Ovary (tissue), 9 donors: ENCODE data around the gene KCMF1. TPM values are rescaled to one million over a fixed set of nuclear protein-coding genes. Genes with fewer than 3 reads are reported as not detected.

ENCODE experiments used
- DNase-seq, 5 donors: peaks; one replicate each; pipeline ENCODE4 v3.0.0-alpha.2; 2019 to 2020
- H3K27ac ChIP-seq, 2 donors: fragments of 200-600 bp; one replicate each; pipeline versions ENCODE4 v1.5.1 to v1.8.0; 2019 to 2022
- H3K27me3 ChIP-seq: fragments of 200-600 bp; one replicate; pipeline ENCODE4 v1.8.0; 2022
- H3K36me3 ChIP-seq: fragments of 200-600 bp; sonication (generic); one replicate; pipeline ENCODE4 v1.5.1; 2019
- H3K4me1 ChIP-seq: one replicate; pipeline ENCODE4 v1.8.1; 2013; ENCODE audit warnings: mild to moderate bottlenecking, moderate library complexity; ENCODE audit not compliant: insufficient read depth
- H3K4me3 ChIP-seq: fragments of 200-600 bp; sonication (generic); one replicate; pipeline ENCODE4 v1.5.1; 2017
- H3K9me3 ChIP-seq, 2 donors: fragments of 200-600 bp in 1 of 2; sonication (generic) in 1 of 2; one replicate each; pipeline versions ENCODE4 v1.5.1 to v1.8.1; 2013 to 2019; ENCODE audit warnings: mild to moderate bottlenecking in 1 of 2, moderate library complexity in 1 of 2
- EP300 ChIP-seq: sonication (generic); formaldehyde crosslinking; IDR thresholded peaks from one replicate; pipeline ENCODE4 v1.6.1; 2017; ENCODE audit warnings: antibody characterized with exemption
- POLR2A ChIP-seq: fragments of 450-650 bp; IDR thresholded peaks from one replicate; pipeline ENCODE4 v1.6.1; 2017; ENCODE audit warnings: antibody characterized with exemption, mild to moderate bottlenecking, moderate library complexity
- WGBS, 3 donors: extraction: QIAGEN DNeasy Blood & Tissue Kit in 1 of 3; methylation state at CpG; one replicate each; pipeline versions ENCODE4 v1.1.5 to v1.1.7; 2013 to 2017; 5-methylcytosine and 5-hydroxymethylcytosine counted together
- intact Hi-C, 4 donors: fragments of 100-400 bp; cut with DNase I; formaldehyde crosslinking; loops; one replicate each; pipeline versions ENCODE4 v1.11.0 to v1.15.1; 2022 to 2023
- polyA plus RNA-seq, 2 donors: library from polyadenylated mRNA; stranded (reverse); fragments of 200-250 nt in 1 of 2; fragments of 350-450 nt in 1 of 2; fragmentation: Illumina TruSeq in 1 of 2; extraction: RNeasy Lipid Tissue Mini Kit (QIAGEN cat#74804) in 1 of 2; gene quantifications; one replicate each; pipeline ENCODE4 v1.2.3, GENCODE V29; 2013 to 2014
- total RNA-seq, 7 donors: library from RNA; depleted of rRNA in 2 of 7; stranded (reverse); fragments of >200 nt in 2 of 7; fragmentation: NEBNext Ultra II Directional in 3 of 7; extraction: Animal tissue kit (Norgen Biotek cat#: 25700) in 3 of 7; gene quantifications; one replicate each; pipeline versions ENCODE4 v1.1.0 to v1.2.4, GENCODE V29; 2016 to 2023
- TF ChIP-seq, protein P1 (sequence below), 3 donors: fragments of 450-650 bp in 2 of 3; fragments of 200-600 bp in 1 of 3; IDR thresholded peaks; one replicate each; pipeline versions ENCODE4 v1.5.1 to v1.8.0; 2016 to 2022; ENCODE audit warnings: antibody characterized with exemption in 3 of 3, mild to moderate bottlenecking in 1 of 3
- donor health status: DM: no; HTN: no; CAD: no; lungs with moderate emphysema.
- donor health status: DM: no; HTN: no; CAD: no.
- donor health status: Bipolar disorder and iron deficiency.
- donor health status: DM: yes; HTN: yes; CAD: no.
- donor health status: DM: no; HTN: no; CAD: no.
- donor health status: DM: yes; HTN: yes; CAD: no.

Gene KCMF1
- total and polyA plus RNA-seq, 9 donors: 21.9 to 58.7 (median 53.3) TPM

DNA sequence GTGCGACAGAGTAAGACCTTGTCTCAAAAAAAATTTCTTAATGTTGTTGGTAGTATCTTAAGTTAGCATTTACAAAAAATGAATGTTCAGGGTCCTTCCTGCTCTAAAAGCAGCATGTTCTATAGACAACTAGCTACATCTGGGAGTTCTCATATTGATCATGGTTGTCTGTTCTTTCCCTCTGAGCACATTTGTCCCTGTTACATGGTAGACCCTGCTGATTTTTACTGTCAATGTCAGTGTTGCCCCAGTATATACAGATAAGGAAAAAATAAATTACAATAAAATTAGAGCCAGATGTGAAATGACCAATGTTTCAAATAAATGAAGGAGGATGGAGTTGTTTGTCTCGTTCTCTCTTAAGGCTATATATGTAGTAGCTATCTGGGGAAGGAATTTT is 63.2 kb downstream of the KCMF1 start:
- intact Hi-C loops: no loop called here
- Histone ChIP-seq H3K27ac (no peak overlapping the region), H3K4me1 (no peaks in the 10 kb centered on the region), H3K9me3 (no peaks in the 10 kb centered on the region), H3K36me3 (no peaks in the 10 kb centered on the region), H3K4me3 (no peak overlapping the region), H3K27me3 (no peaks in the 10 kb centered on the region)
- 92 to 93% (median 93%) methylated on average over 2 of the region's 2 CpGs for WGBS, 3 donors
- DNase-seq: no peak
- TF ChIP-seq EP300 (no peak), POLR2A (no peak)
- TF ChIP-seq, protein P1, sequence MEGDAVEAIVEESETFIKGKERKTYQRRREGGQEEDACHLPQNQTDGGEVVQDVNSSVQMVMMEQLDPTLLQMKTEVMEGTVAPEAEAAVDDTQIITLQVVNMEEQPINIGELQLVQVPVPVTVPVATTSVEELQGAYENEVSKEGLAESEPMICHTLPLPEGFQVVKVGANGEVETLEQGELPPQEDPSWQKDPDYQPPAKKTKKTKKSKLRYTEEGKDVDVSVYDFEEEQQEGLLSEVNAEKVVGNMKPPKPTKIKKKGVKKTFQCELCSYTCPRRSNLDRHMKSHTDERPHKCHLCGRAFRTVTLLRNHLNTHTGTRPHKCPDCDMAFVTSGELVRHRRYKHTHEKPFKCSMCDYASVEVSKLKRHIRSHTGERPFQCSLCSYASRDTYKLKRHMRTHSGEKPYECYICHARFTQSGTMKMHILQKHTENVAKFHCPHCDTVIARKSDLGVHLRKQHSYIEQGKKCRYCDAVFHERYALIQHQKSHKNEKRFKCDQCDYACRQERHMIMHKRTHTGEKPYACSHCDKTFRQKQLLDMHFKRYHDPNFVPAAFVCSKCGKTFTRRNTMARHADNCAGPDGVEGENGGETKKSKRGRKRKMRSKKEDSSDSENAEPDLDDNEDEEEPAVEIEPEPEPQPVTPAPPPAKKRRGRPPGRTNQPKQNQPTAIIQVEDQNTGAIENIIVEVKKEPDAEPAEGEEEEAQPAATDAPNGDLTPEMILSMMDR (IDR thresholded peaks at IDR 0.05): no peak

DNA sequence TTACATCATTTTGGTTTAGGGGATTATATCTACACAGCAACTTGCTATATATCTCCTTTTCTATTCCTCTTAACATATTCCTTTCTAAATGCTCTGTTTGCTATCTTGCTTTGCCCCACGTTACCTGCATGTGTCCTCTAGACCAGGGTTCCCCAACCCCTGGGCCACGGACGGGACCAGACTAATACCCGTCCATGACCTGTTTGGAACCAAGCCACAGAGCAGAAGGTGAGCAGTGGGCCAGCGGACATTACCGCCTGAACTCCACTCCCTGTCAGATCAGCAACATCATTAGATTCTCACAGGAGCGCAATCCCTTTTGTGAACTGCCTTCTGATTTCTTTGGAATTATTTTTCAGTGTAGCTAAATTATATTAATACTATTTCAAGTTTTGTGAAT is 66.7 kb downstream of the KCMF1 start:
- H3K27ac ChIP-seq: no peak overlapping the region
- intact Hi-C loops: no loop called here
- H3K4me3 ChIP-seq: no peak overlapping the region
- DNase-seq: no peak
- TF ChIP-seq, protein P1 (IDR thresholded peaks at IDR 0.05): no peak
- TF ChIP-seq EP300: no peak
- TF ChIP-seq POLR2A: no peak
- no peaks in the 10 kb centered on the region for H3K9me3 ChIP-seq
- no peaks in the 10 kb centered on the region for H3K27me3 ChIP-seq
- WGBS, 3 donors: 89 to 95% (median 94%) methylated on average over 7 of the region's 7 CpGs
- no peaks in the 10 kb centered on the region for H3K4me1 ChIP-seq
- no peaks in the 10 kb centered on the region for H3K36me3 ChIP-seq

DNA sequence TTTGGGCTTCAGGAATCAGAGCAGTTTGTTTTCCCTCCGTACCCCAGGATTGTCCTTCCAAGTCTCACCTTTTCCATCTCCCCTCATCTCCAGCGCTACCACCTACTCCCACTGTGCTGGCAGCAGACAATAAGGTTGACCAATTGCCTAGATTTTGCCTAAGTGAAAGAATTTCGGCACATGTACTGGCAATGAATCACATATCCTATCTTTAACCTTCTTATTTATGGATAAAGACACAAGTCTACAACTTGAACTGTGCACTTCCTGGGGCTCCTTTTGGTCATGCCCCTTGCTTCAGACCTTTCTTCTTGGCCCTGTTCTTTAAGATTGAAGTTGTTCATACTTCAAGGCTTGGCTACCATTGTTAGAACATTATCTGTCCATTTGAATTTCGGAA is 71.4 kb downstream of the KCMF1 start:
- no peak overlapping the region for H3K4me3 ChIP-seq
- no peaks in the 10 kb centered on the region for H3K4me1 ChIP-seq
- no peaks in the 10 kb centered on the region for H3K36me3 ChIP-seq
- TF ChIP-seq POLR2A (no peak), EP300 (no peak)
- TF ChIP-seq, protein P1 (IDR thresholded peaks at IDR 0.05): no peak
- no peak for DNase-seq
- WGBS, 3 donors: 90 to 93% (median 91%) methylated on average over 4 of the region's 4 CpGs
- intact Hi-C loops: no loop called here
- no peaks in the 10 kb centered on the region for H3K27me3 ChIP-seq
- H3K27ac ChIP-seq: no peak overlapping the region
- H3K9me3 ChIP-seq: no peaks in the 10 kb centered on the region

DNA sequence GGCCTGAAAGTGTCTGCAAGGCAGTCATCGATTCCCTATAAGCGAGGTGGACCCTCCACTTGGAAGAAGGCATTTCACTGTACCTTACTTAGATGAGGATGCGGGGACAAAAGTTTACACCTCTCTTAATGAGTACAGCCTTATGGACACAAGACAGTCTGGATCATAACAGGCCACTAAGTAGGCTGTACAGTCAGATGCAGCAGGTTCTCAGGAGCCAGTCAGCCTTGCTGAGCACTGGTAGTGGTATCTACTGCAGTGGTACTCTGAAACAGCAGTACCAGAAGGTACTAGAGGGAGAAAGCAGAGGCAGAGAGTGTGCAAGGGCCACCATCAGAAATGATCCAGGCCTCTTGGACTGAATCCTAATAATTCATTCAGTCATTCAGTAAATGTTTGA is 77.6 kb downstream of the KCMF1 start:
- intact Hi-C loops: no loop called here
- H3K4me1 ChIP-seq: no peaks in the 10 kb centered on the region

More for the DNA sequence above, 77.6 kb downstream of the KCMF1 start:
- H3K27ac ChIP-seq: no peak overlapping the region
- no peak for TF ChIP-seq EP300
- TF ChIP-seq, protein P1 (IDR thresholded peaks at IDR 0.05): no peak
- no peak for TF ChIP-seq POLR2A
- WGBS, 3 donors: 95 to 100% (median 98%) methylated on average over 3 of the region's 3 CpGs
- DNase-seq: no peak
- no peak overlapping the region for H3K4me3 ChIP-seq
- no peaks in the 10 kb centered on the region for H3K9me3 ChIP-seq
- H3K27me3 ChIP-seq: no peaks in the 10 kb centered on the region
- H3K36me3 ChIP-seq: no peaks in the 10 kb centered on the region
